ENCODE results near the gene PSD. TPM values are rescaled to one million over a fixed set of nuclear protein-coding genes. Genes with fewer than 3 reads are reported as not detected.
A peak's percentile ranks its signal among the peaks of the same experiment; 100 is the strongest.

The PSD gene
- total and polyA plus RNA-seq, 9 of the 15 experiments (the other 6 are each of a cell fraction or from before 2014, with no cell fraction given) = 0.11 to 1.7 (median 0.54) TPM; not detected in 2

DNA sequence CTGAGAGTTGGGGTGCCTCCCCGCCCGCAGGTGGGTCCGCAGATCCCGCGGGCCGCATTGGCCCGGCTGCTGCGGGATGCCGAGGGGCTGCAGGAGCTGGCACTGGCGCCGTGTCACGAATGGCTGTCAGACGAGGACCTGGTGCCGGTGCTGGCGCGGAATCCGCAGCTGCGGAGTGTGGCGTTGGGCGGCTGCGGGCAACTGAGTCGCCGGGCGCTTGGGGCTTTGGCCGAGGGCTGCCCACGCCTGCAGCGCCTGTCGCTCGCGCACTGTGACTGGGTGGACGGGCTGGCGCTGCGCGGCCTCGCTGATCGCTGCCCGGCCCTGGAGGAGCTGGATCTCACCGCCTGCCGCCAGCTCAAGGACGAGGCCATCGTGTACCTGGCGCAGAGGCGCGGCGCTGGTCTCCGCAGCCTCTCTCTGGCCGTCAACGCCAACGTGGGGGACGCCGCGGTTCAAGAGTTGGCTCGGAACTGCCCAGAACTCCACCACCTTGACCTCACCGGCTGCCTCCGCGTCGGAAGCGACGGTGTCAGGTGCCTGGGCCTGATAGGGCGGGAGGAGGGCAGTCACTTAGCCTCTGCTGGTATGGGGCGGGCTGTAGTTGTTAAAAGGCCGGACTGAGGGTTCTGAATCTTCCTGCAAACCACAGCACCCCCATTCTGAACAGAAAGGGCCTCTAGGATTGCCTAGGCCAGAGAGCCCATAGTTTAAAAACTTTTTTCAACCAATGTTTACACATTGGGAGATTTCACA lies 3.4 kb upstream of the PSD start (continued):
- TF ChIP-seq REST (IDR thresholded peaks at IDR 0.05; ENCODE audit: borderline replicate concordance) (peak; percentile 46; the same call in 1 of the 2 replicates), REST (CRISPR knock-in tag; IDR thresholded peaks at IDR 0.05; ENCODE audit: low read depth) (no peak), CXXC5 (CRISPR knock-in tag; IDR thresholded peaks at IDR 0.05) (peak; percentile 6), CREM (IDR thresholded peaks at IDR 0.05; ENCODE audit: low read depth) (peak; percentile 57), USF1 (CRISPR knock-in tag; IDR thresholded peaks at IDR 0.05) (peak; percentile 9; the same call in 1 of the 2 replicates), ARID4B (CRISPR knock-in tag; IDR thresholded peaks at IDR 0.05) (peak; percentile 57; the same call in 1 of the 2 replicates)
- TF ChIP-seq, protein P1, sequence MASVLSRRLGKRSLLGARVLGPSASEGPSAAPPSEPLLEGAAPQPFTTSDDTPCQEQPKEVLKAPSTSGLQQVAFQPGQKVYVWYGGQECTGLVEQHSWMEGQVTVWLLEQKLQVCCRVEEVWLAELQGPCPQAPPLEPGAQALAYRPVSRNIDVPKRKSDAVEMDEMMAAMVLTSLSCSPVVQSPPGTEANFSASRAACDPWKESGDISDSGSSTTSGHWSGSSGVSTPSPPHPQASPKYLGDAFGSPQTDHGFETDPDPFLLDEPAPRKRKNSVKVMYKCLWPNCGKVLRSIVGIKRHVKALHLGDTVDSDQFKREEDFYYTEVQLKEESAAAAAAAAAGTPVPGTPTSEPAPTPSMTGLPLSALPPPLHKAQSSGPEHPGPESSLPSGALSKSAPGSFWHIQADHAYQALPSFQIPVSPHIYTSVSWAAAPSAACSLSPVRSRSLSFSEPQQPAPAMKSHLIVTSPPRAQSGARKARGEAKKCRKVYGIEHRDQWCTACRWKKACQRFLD (CRISPR knock-in tag; IDR thresholded peaks at IDR 0.05) = no peak
